Activated T-helper 2 cell treated with anti-CD3 and anti-CD28 coated beads, Interferon-gamma antibody, Interleukin-2, Interleukin-4, amounts not matched to agents 10 μg/mL and 5 μg/mL and 100 μg/mL, durations not matched to agents 14 hours and 24 hours and 36 hours (primary cell): ENCODE data around the gene WWC2. TPM values are rescaled to one million over a fixed set of nuclear protein-coding genes. Genes with fewer than 3 reads are reported as not detected.

ENCODE experiments used
- DNase-seq: peaks from one replicate; pipeline ENCODE4 v3.0.0; 2021; ENCODE audit warnings: low spot score
- H3K27ac Mint-ChIP-seq: one replicate; pipeline ENCODE4 v1.8.0; 2021; ENCODE audit warnings: mixed read lengths
- H3K27me3 Mint-ChIP-seq: one replicate; pipeline ENCODE4 v1.8.0; 2021; ENCODE audit warnings: low read depth, mixed read lengths
- H3K36me3 Mint-ChIP-seq: one replicate; pipeline ENCODE4 v1.8.0; 2021; ENCODE audit warnings: low read depth, mixed read lengths
- H3K4me1 Mint-ChIP-seq: one replicate; pipeline ENCODE4 v1.8.0; 2021; ENCODE audit warnings: low read depth, mixed read lengths
- H3K4me3 Mint-ChIP-seq: one replicate; pipeline ENCODE4 v1.8.0; 2021; ENCODE audit warnings: low read depth, mild to moderate bottlenecking, moderate library complexity, mixed read lengths
- H3K9me3 Mint-ChIP-seq: one replicate; pipeline ENCODE4 v1.8.0; 2021; ENCODE audit warnings: mixed read lengths
- intact Hi-C: fragments of 100-400 bp; cut with micrococcal nuclease; formaldehyde crosslinking; loops from one replicate; pipeline ENCODE4 v1.15.1; 2023
- total RNA-seq: library from RNA; stranded (reverse); gene quantifications from 2 replicates; pipeline ENCODE4 v1.2.3, GENCODE V29; 2022

WWC2 gene
- total RNA-seq, 1 donor from 2014 or later = 0.50 TPM

DNA sequence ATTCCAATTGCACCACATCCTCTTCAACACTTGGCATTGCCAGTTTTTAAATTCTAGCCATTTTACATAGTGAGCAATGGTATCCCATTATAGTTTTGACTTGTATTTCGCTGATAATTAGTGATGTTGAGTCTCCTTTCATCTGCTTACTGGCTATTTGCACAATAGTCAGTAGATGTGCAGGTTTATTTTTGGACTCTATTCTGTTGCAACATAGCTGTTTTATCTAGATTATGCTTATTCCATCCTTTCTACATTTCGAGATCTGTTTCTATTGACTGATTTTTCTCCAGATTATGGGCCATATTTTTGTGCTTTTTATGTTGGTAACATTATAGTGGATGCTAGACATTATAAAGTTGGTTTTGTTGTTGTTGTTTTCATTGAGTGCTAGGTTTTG is 106.1 kb downstream of the WWC2 start:
- H3K4me3 Mint-ChIP-seq = no peak overlapping the region
- H3K27ac Mint-ChIP-seq = no peak overlapping the region
- intact Hi-C loops = no loop called here

DNA sequence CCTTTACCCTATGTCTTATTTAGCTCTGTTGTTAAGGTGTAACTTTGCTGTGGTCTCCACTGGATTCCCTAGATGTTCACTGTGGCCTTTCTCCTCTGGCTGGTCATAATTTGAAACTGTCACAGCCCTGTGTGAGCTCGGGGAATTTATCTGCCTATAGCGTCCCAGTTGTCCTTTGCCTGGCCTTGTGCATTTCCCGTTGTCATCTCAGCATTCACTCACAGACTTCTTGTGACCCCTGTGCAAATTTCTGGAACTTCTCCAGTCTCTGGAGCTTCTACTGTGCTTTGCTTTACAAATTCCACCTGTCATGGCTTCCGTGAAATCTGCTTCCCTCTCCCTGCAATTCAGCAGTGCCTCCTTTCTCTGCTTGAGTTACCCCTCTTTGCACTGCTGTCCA is 106.7 kb downstream of the WWC2 start:
- Mint-ChIP-seq H3K4me1 (no peaks in the 10 kb centered on the region), H3K36me3 (no peaks in the 10 kb centered on the region)
- intact Hi-C loops = no loop called here

More for the DNA sequence above, 106.1 kb downstream of the WWC2 start:
- no peaks in the 10 kb centered on the region for H3K9me3 Mint-ChIP-seq
- H3K36me3 Mint-ChIP-seq = no peaks in the 10 kb centered on the region
- peaks cover 31% of the 10 kb centered on the region for H3K27me3 Mint-ChIP-seq
- no peaks in the 10 kb centered on the region for H3K4me1 Mint-ChIP-seq
- DNase-seq = no peak

DNA sequence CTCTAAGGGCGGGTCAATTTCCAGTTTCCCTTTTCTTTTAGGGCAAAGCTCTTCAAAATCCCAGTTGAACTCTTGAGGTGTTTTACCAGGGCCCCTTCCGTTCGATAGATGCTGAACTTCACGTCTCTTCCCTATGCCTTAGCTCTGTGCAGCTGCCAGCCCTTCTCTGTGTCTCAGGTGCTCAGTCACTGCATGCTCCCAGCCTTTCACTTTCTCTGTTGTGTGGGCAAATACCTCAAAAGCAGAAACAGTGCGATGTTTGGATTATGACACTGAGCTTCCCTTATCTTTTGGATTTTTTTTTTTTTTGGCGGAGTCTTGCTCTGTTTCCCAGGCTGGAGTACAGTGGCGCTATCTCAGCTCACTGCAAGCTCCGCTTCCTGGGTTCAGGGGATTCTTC is 112.5 kb downstream of the WWC2 start:
- Mint-ChIP-seq H3K27ac (no peak overlapping the region), H3K36me3 (no peaks in the 10 kb centered on the region), H3K27me3 (peaks cover 21% of the 10 kb centered on the region), H3K9me3 (no peaks in the 10 kb centered on the region), H3K4me1 (no peaks in the 10 kb centered on the region), H3K4me3 (no peak overlapping the region)
- intact Hi-C loops = no loop called here
- no peak for DNase-seq

More for the DNA sequence above, 106.7 kb downstream of the WWC2 start:
- Mint-ChIP-seq H3K27me3 (peaks cover 31% of the 10 kb centered on the region), H3K27ac (no peak overlapping the region), H3K9me3 (no peaks in the 10 kb centered on the region), H3K4me3 (no peak overlapping the region)
- no peak for DNase-seq

DNA sequence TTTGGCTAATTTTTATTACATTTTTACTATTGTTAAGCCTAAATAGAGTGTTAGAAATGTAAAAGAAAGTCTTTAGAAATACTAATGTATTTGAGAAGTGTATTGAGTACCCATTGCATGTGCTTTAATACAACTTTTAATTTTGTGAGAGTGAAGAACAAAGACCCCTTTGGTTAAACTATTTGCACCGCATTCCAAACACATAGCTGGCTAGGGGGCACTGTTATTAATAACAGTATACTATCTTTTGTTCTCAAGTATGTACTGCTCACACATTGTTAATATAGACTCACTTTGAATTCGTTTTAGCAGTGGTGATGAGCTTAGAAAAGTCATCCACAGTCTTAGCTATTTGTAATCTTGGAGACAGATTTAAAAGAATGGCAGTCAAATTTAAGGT is 114.9 kb downstream of the WWC2 start:
- Mint-ChIP-seq H3K4me3 (no peak overlapping the region), H3K4me1 (no peaks in the 10 kb centered on the region), H3K27ac (no peak overlapping the region), H3K9me3 (no peaks in the 10 kb centered on the region), H3K36me3 (no peaks in the 10 kb centered on the region), H3K27me3 (peaks cover 8% of the 10 kb centered on the region)
- intact Hi-C loops = no loop called here
- DNase-seq = no peak

DNA sequence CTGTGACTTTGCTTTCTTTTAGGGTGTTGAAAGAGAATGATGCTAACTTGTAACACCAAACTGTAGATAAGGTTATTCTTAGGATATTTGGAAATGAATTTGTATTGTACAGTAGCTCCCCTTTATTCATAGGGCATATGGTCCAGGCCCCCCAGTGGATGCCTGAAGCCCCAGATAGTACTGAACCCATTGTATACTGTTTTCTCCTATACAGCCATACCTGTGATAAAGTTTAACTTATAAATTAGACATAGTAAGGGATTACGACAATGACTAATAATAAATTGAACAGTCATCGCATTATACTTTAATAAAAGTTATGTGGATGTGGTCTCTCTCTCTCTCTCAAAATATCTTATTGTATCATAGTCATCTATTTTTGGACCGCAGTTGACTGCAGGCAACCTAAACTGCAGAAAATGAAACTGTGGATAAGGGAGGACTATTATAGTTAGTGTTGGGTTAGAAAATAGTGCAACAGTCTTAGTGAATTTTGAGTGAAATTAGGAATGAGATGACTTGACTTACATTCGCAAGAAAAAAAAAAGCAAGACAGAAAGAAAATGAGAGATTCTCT is 115.9 kb downstream of the WWC2 start:
- Mint-ChIP-seq H3K4me1 (no peaks in the 10 kb centered on the region), H3K4me3 (no peak overlapping the region), H3K27me3 (peaks cover 7% of the 10 kb centered on the region), H3K27ac (no peak overlapping the region), H3K9me3 (no peaks in the 10 kb centered on the region), H3K36me3 (no peaks in the 10 kb centered on the region)
- no peak for DNase-seq
- intact Hi-C loops = no loop called here

DNA sequence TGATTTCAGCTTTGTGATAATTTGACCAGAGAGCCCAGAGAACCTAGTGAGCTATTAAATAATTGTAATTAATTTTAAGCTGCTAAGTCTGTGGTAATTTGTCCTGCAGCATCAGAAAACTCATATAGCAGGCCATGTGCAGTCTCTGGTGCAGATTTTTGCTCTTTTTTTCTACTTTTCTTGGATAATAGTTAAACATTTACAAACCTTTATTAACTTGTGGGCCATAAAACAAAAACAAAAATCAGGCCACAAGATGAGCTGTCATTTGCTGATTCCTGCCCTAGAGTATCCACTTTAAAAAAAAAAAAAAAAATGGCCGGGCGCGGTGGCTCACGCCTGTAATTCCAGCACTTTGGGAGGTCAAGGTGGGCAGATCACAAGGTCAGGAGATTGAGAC is 121.2 kb downstream of the WWC2 start:
- Mint-ChIP-seq H3K27ac (no peak overlapping the region), H3K27me3 (peaks cover 5% of the 10 kb centered on the region), H3K36me3 (no peaks in the 10 kb centered on the region), H3K9me3 (no peaks in the 10 kb centered on the region), H3K4me1 (no peaks in the 10 kb centered on the region), H3K4me3 (no peak overlapping the region)
- intact Hi-C loops = no loop called here
- DNase-seq = no peak

DNA sequence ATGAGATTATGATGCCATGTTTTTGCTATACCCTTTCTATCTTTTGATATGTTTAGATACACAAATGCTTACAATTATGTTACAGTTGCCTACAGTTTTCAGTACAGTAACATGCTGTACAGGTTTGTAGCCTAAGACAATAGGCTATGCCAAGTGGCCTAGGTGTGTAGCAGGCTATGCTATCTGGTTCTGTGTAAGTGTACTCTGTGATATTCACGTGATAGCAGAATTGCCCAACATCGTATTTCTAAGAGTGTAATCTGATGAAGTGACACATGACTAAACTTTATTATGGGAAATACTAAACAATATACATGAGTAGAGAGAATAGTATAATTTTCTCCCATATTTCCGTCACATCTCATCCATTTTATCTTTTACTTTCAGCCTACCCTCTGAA is 124.0 kb downstream of the WWC2 start:
- Mint-ChIP-seq H3K4me3 (no peak overlapping the region), H3K27ac (no peak overlapping the region), H3K9me3 (no peaks in the 10 kb centered on the region), H3K36me3 (no peaks in the 10 kb centered on the region), H3K27me3 (peaks cover 8% of the 10 kb centered on the region), H3K4me1 (no peaks in the 10 kb centered on the region)
- intact Hi-C loops = no loop called here
- DNase-seq = no peak

DNA sequence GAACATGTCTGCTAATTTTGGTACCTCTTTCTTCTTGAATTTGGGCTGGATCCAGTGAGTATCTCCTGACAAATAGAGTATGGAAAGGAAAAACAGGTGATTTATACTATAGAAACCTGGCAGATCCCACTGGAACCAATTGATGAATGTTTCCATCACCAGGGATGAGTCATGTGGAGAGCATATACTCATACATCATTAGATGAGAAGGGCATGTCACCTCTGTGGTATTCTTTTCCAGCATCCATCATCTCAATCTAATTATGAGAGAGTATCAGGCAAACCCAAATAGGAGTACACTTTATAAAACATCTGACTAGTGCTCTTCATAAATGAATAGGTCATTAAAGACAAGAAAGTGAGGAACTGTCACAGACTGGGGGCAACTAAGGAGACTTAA is 130.3 kb downstream of the WWC2 start:
- H3K4me1 Mint-ChIP-seq = no peaks in the 10 kb centered on the region
- no peak overlapping the region for H3K4me3 Mint-ChIP-seq
- no peaks in the 10 kb centered on the region for H3K9me3 Mint-ChIP-seq
- peaks cover 10% of the 10 kb centered on the region for H3K27me3 Mint-ChIP-seq
- no peak for DNase-seq
- H3K36me3 Mint-ChIP-seq = no peaks in the 10 kb centered on the region
- no peak overlapping the region for H3K27ac Mint-ChIP-seq
- intact Hi-C loops = no loop called here

DNA sequence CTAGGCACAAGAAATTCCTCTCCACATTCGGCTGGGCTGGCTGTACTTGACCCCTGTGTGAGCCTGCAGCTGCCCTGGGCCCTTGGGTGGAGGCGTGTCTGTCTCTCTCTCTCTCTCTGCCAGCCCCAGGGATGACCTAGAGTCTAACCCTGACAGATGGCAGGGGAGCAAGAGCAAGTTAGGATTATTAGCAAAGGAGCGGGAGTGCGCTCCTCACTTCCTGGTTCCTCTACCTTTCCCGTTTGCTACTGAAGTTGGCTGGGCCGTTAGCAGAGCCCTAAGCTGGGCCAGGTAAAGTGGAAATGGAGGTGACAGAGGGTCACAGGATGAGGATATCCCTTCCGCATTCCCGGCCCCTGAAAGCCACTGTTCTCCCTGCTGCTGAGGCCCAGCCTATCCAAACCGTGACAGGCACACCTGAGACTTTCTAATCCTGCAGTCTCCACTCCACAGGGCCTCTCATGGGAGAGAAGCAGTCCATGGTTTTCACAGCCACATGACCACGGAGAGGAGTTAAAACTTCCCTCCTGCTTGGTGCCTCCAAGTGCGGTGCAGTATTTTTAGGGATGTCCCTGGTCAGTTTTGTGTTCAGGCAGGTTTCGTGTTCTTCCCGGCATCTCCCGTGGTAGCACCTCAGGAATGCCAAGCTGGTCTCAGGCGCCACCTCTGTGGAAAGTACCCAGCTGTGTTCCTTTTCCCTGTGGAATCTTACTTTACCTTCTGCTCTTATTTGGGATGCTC is 141.7 kb downstream of the WWC2 start:
- intact Hi-C loops = no loop called here
- no peak for DNase-seq
- Mint-ChIP-seq H3K27me3 (peaks cover 2% of the 10 kb centered on the region), H3K27ac (no peak overlapping the region), H3K9me3 (no peaks in the 10 kb centered on the region), H3K36me3 (no peaks in the 10 kb centered on the region), H3K4me1 (no peaks in the 10 kb centered on the region), H3K4me3 (no peak overlapping the region)

DNA sequence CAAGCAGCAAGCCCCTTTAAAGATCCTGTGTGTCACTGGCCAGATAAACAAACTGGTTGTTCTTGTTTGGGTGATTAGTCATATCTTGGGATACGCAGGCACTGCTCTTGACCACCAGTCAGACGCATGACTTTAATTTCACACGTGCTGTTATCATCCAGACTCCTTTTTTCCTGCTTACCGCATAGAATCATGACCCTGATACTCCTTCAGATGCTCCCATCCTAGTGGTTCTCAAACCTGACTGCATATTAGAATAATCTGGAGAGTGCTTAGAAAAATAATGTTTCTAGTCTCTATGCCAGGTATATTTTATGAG is 142.2 kb downstream of the WWC2 start:
- DNase-seq = no peak
- Mint-ChIP-seq H3K27me3 (peaks cover 2% of the 10 kb centered on the region), H3K27ac (no peak overlapping the region), H3K9me3 (no peaks in the 10 kb centered on the region), H3K4me3 (no peak overlapping the region), H3K4me1 (no peaks in the 10 kb centered on the region), H3K36me3 (no peaks in the 10 kb centered on the region)
- intact Hi-C loops = no loop called here

DNA sequence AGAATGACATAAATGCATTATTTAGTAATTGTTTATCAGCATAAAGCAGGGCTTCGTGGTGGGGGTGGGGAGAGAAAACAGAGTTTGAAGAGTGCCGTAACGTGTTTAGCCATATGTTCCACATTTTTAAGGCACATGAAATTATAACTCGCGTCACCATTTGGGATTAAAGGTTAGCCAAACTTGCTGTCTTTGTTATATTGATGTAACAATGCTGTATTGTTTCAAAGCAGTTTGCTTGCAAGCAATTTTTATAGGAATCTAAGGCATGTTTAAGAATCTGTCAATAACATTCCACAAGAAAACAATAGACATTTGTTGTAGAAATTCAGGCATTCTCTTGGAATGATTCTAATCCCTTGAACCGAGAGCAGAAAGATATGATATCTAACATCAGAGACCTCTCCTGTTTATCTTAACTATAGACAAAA is 142.7 kb downstream of the WWC2 start:
- Mint-ChIP-seq H3K27ac (no peak overlapping the region), H3K27me3 (peaks cover 2% of the 10 kb centered on the region), H3K9me3 (no peaks in the 10 kb centered on the region), H3K4me3 (no peak overlapping the region), H3K36me3 (no peaks in the 10 kb centered on the region), H3K4me1 (no peaks in the 10 kb centered on the region)
- DNase-seq = no peak
- intact Hi-C loops = no loop called here

DNA sequence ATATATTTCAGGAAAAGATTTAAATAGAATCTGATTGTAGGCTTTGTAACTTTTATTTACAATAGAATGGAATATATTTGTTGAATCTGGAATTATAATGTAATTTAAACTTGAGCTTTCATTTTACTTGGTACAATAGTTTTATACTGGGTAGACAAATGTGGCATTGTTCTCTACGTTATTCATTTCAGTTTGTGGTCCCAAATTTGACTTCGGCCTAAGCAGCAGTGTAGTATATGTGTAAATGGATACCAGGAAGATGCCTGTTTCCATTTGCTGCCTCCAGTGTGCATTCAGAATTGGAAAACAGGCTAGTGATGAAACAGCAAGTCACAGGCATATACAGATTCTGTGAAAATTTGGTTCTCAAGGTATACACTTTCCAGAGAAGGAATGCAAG is 143.2 kb downstream of the WWC2 start:
- Mint-ChIP-seq H3K36me3 (no peaks in the 10 kb centered on the region), H3K4me1 (no peaks in the 10 kb centered on the region), H3K27ac (no peak overlapping the region), H3K4me3 (no peak overlapping the region), H3K9me3 (no peaks in the 10 kb centered on the region), H3K27me3 (peaks cover 2% of the 10 kb centered on the region)
- DNase-seq = no peak
- intact Hi-C loops = no loop called here

DNA sequence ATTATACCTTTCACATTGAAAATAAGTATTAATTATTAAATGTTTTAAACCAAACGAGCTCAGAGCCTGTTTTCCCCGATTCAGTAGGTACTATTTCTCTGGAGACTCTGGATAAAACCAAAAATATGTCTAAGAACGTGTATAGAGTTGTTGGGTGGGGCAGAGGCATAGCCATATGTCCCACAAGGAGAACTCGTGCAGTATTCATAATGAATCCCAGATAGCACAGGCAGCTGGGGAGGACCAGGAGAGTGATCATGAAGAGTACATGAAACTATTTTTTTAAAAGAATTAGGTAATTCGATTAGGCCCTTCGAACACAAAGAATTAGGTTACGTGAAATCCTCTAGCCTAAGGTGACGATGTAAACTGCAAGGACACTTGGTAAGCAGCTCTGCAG is 145.0 kb downstream of the WWC2 start:
- no peaks in the 10 kb centered on the region for H3K4me1 Mint-ChIP-seq
- no peak overlapping the region for H3K4me3 Mint-ChIP-seq
- peaks cover 2% of the 10 kb centered on the region for H3K27me3 Mint-ChIP-seq
- intact Hi-C loops = no loop called here
- DNase-seq = no peak
- no peaks in the 10 kb centered on the region for H3K36me3 Mint-ChIP-seq
- no peak overlapping the region for H3K27ac Mint-ChIP-seq
- H3K9me3 Mint-ChIP-seq = no peaks in the 10 kb centered on the region

DNA sequence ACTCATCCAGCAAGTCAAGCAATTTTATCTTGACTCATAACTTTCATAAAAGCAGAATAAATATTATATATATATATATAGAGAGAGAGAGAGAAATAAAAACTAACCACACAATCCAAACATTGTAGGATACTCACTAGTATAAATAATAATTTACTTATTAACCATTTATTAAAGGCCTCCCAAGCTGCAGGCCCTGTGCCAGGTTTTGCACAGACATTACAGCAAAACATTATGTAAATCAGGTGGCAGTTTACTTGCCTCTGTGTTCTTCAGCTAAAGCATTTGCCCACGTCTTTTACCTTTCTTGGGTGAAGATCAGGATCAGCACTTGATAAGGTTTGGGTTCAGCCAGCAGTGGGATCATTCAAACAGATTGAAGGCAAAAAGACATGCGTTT is 145.4 kb downstream of the WWC2 start:
- H3K9me3 Mint-ChIP-seq = no peaks in the 10 kb centered on the region
- H3K27me3 Mint-ChIP-seq = peaks cover 2% of the 10 kb centered on the region
- no peak for DNase-seq
- no peak overlapping the region for H3K4me3 Mint-ChIP-seq
- no peaks in the 10 kb centered on the region for H3K4me1 Mint-ChIP-seq
- intact Hi-C loops = no loop called here
- no peak overlapping the region for H3K27ac Mint-ChIP-seq
- no peaks in the 10 kb centered on the region for H3K36me3 Mint-ChIP-seq
